ENCODE measurements around the gene ACTL6A.

The ACTL6A gene

DNA sequence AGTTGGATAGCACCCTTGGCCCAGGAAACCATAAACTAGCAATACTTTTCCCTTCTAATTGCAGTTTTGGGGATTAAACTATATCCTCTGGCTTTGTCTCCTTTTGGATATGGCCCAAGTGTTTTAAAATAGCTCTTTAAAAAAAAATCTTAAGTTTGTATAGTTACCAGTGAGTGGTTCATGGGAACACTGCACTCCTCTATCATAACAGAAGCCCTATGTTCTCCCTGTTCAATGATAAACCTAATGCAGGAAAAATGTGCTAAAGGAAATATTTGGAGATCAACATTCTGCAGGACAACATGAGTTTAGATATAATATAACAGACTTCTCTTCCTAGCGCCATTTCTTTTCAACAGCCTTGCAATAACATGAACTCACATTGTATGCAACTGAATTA lies 28.6 kb downstream of the ACTL6A start:
- DNase-seq, result no peak

DNA sequence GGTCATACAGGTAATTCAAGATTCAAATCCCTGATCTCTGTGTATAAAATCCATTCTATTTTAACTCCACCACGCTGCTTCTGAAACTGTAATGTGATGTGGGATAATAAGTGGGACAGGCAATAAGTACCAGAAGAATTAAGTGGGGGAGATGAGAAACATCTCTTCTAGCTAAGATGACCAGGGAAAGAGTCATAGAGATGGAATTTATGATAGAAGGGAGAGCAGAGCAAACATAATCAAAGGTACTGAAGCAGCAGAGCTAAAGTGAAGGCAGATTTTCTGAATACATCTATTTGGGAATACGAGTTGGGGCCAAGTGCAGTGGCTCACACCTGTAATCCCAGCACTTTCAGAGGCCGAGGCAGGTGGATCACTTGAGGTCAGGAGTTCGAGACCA lies 36.8 kb downstream of the ACTL6A start:
- DNase-seq, result no peak

DNA sequence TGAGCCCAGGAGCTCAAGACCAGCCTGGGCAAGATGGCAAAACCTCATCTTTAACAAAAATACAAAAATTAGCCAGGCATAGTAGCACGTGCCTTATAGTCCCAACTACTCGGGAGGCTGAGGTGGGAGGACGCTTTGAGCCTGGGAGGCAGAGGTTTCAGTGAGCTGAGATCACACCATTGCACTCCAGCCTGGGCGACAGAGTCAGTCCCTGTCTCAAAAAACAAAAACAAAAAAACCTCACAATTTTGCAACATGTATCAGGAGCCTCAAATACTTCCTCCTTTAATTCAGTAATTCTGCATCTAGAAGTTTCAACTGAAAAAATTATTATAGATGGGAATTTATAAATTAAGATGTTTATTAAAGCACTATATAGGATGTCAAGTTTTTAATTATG lies 40.6 kb downstream of the ACTL6A start:
- no peak for DNase-seq

DNA sequence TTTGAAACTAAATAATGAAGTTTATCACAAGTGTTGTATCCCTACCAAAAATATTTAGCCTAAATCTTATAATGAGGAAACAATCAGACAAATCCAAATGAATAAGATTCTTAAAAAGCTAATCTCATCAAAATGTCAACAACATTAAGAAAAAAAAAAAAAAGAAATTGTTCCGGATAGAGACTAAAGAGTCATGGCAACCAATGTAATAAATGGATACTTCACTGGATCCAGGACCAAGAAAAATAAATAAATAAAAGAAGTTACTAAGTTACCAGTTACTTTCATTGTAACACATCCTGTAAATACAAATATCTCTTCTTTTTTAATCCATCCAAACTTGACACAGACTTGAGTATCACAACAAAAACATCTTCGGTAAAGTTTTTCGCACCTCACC lies 41.1 kb downstream of the ACTL6A start:
- DNase-seq, result no peak

DNA sequence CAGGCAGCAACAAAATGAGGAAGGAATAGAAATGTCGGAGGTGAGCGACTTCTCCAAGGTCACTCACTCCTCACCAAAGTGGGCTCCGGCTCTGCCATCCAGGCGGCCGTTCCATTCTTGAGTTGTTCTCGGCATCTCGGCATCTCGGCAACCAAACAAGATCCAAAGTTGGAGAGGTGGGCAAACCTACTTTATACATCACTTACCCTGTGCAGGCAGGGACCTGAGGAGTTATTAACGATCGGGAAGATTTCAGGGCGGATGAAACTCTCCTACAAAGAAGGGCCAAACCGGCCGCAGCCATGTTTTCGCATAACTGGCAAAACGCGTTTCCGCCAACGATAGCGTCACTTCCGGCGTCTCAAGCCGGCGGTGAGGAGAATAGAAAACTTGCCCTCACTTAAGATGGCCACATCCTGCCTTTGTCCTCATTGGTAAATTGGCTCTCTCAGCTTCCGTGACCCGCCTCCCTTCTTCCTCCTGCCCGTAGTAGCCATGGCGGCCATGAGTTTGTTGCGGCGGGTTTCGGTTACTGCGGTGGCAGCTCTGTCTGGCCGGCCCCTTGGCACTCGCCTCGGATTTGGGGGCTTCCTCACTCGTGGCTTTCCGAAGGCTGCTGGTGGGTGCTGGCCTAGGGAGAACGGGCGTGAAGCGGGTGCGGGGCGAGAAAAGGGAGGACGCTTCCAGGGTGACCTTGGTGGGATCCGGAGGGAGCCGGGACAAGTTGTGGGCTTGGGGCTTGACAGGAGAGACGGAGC lies 41.8 kb downstream of the ACTL6A start, which contains the start of the genes MRPL47 and NDUFB5:
Gene MRPL47 (minus strand): TSS at position 318 of the 758 bp plus-strand sequence. CDS start 14 bp downstream, at position 304.
Gene NDUFB5 (plus strand): TSS at position 474 of the 758 bp plus-strand sequence. CDS start 22 bp downstream, at position 496.
- DNase-seq, result peak; percentile 97

DNA sequence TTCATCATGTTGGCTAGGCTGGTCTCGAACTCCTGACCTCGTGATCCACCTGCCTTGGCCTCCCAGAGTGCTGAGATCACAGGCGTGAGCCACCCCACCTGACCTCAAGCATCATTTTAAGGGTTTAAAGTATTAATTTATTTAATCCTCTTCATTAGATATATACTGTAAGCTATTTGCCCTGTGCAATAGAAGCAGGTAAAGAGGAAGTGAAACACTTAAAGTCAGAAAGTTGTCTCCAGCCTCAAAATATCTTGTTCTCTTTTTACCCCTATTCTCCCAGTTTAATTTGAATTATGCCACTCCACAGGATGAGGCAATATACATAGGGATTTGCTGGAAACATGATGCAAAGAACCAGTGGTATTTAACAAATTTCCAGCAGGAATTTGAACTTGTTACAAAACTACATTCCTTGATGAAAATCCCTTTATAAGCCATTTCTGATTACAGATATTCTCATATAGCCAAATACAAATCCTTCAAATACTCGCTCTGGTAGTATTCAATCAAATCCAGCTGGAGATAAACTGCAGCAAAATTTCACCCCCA lies 43.9 kb downstream of the ACTL6A start:
- no peak for DNase-seq

DNA sequence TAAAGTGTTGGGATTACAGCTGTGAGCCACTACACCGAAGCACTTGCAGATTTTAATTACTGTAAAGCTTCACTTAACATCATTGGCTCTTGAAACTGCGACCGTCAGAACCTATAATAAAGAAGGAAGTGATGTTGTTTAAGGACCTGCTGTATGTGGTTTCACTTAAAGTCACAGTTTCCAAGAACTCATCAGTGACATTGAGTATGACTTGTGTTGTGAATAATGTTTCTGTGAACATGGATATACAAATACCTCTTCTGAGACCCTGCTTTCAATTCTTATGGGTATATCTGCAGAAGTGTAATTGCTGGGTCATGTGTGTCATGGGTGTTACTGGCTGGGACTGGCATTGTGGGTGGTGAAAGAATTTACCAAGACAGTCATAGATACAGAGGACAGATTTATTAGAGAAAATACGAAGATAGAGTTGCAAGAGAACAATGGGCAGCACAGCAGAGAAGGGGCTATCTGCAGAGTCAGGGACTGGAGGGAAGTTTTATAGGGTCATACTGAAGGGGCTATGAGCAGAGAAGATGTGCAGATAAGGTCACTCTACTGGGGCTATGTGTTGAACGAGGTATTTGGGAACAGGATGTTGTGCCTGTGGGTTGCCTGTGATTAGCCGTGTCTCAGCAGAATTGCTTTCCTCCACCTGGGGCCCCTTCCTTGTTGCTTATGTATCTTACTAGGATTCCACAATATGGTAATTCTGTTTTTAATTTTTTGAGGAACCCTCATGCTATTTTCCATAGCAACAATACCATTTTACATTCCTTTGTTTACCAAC lies 46.4 kb downstream of the ACTL6A start:
- no peak for DNase-seq

DNA sequence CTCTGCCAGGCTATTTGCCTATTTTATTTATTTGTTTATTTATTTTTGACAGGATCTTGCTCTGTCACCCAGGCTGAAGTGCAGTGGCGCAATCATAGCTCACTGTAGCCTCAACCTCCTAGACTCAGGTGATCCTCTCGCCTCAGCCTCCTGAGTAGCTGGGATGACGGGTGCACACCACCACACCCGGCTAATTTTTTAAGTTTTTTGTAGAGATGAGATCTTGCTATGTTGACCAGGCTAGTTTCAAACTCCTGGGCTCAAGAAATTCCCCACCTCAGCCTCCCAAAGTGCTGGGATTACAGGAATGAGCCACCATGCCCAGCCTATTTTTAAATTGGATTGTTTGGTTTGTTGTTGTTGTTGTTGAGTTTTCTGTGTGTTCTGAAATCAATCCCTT lies 47.3 kb downstream of the ACTL6A start:
- DNase-seq, result no peak

DNA sequence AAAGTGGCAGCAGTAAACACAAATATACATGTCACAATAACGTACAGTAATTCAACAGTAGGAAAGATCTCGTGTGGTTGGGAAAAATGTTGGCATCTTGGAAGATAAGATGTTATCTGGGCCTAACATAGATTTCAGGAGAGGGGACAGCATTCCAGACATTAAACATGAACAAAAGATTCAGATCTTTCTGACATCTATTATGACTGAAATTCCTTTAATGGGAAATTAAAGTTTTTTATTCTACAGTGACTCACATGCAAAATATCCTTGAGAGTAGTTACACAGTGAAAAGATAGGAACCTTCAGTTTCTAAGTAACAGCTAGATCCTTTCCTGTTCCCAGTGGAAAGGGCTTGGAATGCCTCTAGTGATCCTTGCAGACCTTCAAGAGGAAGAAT lies 51.1 kb downstream of the ACTL6A start:
- no peak for DNase-seq

DNA sequence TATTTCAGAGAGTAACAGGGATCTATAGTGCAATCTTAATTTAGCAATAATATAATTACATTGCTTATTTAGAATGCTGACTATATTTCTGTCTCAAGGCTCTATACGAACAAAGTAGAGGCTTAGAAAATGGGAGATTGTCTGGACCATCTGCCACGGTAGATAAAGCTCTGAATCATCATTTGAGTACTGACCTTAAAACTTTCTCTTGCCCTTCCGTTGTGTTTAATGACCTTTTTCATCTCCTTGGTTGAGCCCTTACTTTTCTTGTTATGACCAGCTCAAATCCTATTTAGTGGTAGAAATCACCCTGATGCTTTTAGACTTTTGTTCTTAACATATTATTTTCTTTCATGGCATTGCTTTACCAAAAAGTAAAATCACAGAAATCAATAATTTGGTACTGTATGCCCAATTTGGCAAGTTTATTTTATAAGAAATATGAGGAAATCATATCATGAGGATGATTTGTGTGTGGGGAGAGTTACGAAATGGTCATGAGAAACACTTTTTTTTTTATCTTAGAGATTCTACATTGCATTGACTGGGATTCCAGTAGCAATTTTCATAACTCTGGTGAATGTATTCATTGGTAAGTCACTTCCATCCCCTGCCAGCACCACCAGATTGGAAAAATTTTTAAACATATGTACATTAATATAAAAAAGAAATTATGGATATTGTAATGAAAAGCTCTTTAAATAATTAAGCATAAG lies 52.9 kb downstream of the ACTL6A start:
- no peak for DNase-seq

DNA sequence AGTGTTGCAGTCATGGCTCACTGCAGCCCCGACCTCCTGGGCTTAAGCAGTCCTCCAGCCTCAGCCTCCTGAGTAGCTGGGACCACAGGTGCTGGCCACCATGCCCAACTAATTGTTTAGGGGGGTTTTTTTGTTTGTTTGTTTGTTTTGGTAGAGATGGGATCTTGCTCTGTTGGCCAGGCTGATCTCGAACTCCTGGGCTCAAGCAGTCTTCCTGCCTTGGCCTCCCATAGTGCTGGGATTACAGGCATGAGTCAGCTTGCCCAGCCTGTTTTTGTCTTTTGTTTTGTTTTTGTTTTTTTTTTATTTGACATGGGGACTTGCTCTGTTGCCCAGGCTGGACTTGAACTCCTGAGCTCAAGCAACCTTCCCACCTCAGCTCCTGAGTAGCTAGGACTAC lies 59.3 kb downstream of the ACTL6A start:
- no peak for DNase-seq

DNA sequence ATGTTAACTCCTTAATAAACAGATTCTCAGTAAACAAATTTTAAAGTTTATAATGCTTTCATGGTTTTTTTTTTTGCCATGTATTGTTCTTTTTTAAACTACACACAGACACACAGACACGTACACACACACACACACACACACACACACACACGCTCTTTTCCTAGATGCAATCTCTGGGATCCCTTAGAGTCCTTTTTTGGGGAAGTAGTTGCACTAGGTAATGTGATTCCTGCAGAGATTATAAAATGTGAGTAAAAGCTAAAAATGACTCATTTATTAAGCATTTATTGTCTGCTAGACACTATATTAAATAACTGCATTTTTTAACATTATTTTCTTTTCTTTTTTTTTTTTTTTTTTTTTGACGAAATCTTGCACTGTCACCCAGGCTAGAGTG lies 61.7 kb downstream of the ACTL6A start:
- no peak for DNase-seq

DNA sequence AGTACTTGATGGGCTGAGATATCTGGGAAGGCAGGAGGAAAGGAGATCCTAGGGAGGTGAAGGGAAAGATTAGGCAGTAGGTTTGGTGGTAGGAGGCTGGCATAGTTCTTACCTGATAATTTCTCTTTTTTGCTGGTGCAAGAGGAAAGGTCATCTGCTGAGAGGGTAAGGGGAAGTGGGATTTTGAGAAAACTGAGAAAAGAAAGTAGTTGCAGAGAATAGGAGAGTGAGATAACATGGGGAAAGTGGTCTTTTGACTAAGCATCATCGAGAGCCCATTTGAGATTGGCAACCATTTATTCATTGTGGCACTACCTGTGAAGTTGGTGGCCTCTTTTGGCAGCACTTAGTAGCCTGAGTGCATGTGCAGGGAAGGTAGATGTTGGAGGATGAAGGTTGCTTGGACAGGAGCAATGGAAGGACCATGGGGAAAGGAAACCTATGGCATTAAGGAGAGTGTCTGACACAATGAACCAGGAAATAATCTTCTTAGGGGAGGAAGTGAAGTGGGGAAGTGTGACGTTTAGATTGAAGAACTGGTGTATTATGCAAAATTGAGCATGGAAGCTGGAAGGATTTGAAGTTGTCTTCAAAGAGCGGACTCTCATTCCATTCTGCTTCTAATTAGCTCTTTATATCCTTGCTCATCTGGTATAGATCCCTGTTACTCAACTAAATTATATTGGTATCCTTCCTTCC lies 68.2 kb downstream of the ACTL6A start:
- DNase-seq, result no peak

Data from NCI-H446 (cell line).